IPS DF 4.7 (cell line): Measurements from ENCODE around the gene DTWD1.
"Not testable (repeated sequence)": the region's sequence is repeated elsewhere in the genome, so short reads cannot be mapped to it uniquely, and the experiment has no call there.

Experiments used
- DNase-seq: peaks from one replicate; pipeline ENCODE4 v3.0.0-alpha.2; 2013; ENCODE audit warnings: low spot score; ENCODE audit errors: extremely low read depth

The DTWD1 gene

DNA sequence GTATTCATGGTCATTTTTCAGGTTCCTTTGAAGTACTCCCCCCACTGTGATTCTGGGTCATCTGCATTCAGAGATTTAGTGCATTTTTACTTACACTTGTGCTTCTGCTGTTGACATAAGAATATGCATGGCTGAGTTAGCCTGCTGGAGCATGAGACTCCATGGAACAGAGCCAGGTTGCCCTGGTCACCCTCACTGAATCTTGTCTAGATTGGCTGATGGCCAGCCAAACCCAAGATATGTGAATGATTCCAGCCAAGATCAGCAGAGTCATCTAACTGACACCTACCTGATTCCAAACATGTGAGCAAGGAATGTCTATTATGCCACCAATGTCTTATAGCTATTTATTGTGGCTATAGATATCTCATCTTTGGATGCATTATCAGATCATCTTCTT, 25.1 kb downstream of the DTWD1 start:
- no peak for DNase-seq

DNA sequence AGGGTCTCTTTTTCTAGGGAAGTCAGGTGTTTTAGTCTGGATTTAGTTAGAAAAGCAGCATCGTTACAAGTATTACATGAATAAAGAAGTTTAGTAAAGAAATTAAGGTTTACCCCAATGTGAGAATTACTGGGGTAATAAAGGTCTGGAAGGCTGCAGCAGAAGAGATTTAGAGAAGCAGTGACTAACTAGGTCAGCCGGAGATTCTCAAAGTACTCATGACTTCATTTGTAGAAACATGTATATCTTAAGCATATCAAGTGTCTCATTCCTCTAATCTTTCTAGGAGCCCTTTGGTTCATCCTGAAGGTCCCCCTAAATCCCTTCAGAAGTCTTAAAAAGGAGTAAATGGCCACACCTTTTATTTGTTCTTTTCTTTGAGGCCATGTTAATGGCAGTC, 26.0 kb downstream of the DTWD1 start:
- DNase-seq = no peak

DNA sequence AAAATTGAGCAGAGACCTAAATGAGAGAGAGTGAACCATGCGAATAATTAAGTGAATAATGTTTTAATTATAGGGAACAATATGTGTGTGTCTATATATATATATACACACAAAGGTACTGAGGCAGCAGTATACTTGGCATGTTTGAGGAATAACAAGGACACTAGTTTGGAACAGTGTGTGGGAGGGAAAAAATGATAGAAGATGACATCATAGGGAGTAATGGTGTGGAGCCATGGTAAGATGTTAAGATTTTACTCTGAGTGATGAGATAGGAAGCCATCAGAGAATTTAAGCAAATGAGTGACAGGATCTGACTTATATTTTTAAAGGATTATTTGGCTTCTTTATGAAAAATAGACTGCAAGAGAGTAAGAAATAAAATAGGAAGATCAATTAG, 29.1 kb downstream of the DTWD1 start:
- no peak for DNase-seq

DNA sequence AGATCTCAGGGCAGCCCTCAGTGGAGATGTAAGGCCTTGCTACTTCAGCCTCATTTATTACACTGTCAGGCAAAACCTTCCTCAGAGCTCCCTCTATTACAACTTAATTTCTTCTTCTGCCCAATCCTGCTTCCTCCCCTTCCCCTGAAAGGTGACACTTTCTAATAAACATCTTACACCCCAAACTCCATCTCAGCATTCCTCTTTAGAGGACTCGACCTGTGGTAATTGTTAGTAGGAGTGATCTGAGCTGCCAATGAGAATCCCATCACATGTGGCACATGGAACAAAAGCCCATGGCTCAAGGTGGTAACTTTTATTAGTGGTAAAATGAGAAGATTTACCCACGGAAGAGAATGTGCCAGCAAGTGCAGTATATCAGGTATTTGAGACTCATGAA, 29.8 kb downstream of the DTWD1 start:
- DNase-seq = no peak

DNA sequence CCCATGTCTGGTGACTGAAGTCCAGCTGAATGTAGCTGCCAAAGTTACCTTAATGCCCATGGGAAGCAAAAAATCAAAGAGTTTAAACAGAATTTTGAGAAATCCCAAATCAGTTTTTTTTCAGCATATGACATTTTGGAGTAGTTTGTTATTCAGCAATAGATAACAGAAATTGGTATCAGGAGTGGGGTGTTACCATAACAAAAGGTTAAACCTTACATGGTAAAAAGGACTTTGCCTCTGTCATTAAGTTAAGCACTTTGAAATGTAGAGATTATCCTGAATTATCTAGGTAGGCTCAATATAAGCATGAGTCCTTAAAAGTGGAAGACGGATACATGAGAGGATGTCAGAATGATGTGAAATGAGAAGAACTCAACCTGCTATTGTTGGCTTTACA, 32.1 kb downstream of the DTWD1 start:
- no peak for DNase-seq

DNA sequence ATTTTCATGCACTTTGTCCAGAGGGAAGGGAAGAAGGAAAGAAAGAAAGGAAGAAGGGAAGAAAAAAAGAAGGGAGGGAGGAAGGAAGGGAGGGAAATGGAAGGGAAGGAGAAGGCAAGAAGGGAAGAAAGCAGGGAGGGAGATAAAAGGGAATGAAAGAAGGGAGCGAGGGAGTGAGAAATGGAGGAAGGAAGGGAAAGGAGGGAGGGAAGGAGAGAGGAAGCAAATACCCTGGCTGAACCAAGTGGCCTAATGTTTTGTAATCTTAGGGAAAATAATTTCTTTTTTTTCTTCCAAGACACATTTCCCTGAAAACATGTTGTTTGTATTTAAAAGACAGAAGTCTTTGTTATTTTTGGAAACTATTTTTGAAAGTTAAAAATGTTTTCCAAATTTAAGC, 35.9 kb downstream of the DTWD1 start:
- no peak for DNase-seq

DNA sequence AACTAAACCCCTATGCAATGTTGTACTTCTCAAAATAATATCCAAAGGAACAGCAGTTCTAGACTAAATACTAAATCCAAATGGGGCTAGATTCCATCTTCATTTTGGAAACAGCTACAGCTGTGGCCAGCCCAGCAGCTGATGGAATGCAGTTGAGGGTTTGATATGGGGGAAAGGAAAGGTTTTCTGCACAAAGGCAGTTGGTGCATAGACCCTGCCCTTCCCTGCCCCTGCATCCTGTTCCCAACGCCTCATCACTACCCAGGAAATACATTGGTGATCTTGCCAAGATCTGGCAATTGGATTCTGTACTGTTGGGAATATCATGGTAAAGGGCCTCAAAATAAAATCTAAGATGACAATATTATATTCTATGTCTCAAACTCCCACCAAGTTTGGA, 43.9 kb downstream of the DTWD1 start:
- DNase-seq = no peak

DNA sequence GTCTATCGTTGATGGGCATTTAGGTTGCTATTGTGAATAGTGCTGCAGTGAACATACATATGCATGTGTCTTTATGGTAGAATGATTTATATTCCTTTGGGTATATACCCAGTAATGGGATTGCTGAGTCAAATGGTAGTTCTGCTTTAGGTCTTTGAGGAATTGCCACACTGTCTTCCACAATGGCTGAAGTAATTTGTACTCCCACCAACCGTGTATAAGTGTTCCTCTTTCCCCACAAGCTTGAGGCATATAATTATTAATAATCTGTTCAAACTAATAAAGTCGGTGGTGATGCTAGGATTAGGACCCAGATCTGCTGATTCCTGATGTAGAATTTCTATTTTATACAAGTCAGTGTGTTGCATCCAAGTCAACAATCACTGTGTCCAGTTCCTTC, 45.6 kb downstream of the DTWD1 start:
- DNase-seq = not testable (repeated sequence)

DNA sequence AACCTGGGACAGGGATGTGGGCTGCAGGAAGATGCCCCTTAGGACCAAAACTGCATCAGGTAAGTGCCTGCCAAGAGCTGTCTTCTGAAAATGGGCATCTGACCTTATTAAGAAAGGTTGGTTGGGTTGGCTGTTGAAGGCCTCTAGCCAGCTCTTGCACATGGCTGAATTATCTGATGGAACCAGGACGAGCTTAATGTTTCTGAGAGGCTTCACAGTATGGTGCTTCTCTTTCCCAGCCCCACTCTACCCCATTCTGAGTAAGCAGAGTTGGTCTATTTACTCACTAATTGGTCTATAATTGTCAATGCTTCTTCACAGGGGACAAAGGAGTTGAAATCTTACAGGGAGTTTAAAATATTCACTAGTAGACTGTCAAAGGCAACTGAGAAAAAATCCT, 48.4 kb downstream of the DTWD1 start:
- DNase-seq = no peak

DNA sequence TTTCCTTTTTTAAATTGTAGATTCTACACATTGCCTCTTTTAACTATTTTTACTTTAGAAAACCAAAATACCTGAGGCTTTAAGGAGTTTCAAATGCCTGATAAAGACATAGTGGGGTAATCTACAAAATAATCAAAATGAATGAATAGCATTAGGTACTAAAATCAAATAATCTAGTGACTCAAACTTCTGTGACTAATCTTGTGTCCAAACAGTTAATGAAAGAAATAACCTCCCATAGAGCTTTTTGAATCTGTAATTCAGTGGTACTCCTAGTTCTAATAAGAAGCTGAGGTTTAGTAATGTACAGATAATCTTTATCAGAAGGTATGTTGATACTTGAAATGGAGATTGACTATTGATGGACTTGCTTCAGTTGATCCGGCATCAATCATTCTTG, 53.0 kb downstream of the DTWD1 start:
- DNase-seq = no peak

DNA sequence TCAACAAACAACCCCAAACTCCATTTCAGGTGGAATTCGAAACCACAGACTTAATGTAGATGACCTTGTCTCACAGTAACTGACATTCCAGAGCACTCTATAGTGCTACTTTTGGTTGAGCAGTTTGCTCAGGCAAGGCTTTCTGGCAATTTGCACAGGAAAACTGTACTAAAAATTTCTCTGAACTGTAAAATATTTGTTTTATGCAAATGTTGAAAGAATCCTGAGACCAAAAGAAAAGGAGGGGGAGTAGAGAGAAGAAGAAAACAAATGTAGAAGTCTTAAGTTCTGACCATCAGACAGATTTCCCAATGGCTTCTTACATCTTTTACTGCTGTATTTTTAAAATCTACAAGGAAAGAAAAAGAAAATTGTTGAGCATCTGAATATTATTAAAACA, 53.5 kb downstream of the DTWD1 start:
- no peak for DNase-seq

DNA sequence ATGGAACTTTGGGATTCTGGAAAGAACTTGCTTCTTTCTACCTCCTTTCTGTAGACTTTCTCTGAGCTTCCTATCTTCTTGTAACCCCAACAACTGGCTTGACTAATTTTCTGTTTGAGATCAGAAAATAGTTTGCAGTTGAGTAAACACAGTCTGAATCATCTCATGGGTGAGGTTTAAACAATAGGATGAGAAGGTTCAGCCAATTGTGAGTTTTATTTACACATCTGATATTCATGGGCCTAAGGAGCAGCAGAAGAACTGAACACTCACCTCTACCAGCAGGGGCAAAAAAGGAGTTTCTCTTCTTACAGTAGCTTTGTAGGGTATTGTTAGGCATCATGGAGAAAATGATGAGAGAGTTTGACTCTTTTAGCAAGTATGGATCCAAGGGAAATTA, 54.2 kb downstream of the DTWD1 start:
- DNase-seq = no peak

DNA sequence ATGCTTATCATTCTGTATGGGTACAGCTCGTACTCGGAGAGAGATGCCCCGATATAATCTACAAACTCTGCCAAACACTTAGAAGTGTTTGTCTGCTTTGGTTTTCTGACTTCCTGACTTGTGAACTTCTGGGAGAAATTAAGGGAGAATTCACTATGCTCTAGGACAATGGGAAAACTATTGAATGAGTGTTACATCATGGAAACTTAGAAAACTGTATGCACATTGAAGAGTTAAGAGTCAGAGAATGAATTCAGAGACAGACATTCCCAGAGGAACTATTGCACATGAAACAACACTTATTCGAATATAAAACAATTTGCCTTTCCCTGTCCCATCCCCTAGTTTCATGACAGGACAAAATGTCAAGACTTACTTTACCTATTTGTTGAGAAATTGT, 57.8 kb downstream of the DTWD1 start:
- DNase-seq = no peak

DNA sequence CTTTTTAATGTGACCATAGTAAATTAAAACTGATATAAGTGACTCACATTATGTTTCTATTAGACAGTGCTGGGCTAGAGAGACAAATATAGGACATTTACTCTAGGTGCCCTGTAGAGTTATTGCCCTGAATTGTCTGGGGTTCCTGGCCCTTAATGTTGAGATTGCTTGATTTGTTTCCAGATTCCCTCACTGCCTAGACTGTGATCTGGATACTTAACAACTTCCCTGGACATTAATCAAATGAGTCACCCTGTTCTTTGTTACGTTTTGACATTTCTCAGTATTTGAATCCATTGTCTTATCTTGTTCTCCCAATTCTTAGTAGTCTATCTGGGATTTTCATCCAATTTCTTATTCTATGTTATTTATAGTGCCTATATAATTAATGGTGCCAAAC, 65.8 kb downstream of the DTWD1 start:
- no peak for DNase-seq

DNA sequence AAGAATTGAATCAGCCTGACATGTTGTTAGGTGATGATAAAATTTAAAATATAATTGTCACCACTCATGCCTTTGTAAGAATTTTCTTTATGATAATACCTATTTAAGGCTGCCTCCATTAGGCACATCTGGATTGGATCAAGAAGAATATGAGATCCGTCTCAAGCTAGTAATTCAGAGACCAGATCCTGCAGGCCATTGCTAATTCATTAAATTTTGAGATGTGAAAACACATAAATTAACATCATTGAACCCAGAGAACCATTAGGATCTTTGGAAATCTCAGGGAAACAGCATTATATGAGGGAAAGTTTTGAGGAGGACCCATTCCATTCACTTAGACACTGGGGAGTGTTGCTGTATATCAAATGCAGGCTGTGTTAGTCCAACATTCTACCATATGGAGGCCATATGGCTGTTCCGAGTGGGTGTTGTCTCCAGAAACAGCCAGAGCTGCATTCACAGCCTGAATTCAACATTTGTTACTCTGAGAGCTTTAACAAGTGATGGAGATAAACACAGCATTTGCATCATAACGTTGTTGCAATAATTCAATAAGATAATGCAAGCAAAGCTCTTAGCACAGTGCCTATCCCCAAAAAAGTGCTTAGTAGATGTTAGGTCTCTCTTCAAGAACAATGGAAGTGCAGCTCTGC, 67.4 kb downstream of the DTWD1 start:
- no peak for DNase-seq

DNA sequence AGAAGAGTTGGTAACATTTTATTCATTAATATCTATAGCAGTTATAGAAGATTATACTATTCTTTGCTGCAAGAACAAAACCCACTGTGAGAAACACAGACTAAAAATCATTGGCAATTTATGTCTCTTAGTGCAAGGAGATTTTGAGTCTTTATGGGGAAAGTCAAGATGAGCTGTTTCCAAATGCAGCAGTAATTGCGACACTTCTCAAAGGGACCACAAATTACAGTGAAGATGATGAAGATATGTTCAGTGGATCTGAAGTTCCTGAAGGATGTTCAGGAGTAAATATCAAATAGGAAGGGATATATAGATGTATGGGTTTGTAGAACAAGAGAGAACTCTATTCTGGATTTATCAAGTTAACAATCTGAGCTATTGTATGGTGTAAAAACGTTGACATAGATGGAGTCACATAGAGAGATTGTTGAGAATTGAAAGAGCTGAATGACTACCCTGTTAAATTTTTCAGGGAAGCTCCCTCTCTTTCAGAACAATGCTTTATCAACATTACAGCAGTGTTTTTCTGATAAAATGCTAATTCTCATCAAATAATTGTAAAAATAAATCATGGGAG, 71.8 kb downstream of the DTWD1 start:
- no peak for DNase-seq

DNA sequence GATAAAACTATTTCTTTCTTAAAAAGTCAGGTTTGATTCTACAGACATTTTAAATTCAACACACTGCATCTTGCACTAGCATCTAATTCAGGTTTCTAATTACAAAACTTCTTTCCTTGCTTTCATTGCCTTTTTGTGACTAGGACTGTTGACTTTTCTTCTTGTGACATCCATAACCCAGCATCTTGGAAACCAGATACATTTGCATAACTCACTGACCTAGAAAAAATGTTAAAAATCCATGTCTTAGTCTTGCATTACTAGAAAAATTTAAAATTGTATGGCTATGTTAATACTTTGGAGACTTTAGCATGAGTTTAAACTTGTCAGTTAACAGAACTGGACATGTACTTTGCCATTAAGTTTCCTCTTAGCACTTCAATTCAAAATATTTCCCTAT, 72.7 kb downstream of the DTWD1 start:
- no peak for DNase-seq

DNA sequence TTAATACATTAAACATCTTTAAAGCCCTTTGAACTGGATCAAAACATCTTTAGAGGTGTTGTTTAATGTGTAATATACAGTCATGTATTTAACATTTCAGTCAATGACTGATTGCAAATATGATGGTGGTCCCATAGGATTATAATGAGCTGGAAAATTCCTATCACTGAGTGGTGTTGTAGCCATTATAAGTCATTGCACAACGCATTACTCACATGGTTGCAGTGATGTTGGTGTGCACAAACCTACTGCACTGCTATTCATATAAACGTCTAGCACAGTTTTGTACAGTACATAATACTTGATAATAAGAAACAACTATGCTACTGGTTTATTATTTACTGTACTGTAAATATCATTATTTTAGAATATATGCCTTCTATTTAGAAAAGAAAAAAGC, 75.6 kb downstream of the DTWD1 start:
- no peak for DNase-seq

DNA sequence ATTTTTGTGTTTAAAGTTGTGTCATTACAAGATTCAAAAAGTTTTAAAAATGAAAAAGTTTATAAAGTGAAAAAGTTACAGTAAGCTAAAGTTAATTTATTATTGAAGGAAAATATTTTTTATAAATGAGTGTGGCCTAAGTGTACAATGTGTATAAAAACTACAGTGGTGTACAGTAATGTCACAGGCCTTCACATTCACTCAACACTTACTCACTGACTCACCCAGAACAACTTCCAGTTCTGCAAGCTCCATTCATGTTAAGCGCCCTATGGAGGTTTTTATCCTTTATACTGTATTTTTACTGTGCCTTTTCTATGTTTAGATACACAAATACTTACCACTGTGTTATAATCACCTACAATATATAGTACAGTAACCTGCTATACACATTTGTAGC, 76.3 kb downstream of the DTWD1 start:
- no peak for DNase-seq

DNA sequence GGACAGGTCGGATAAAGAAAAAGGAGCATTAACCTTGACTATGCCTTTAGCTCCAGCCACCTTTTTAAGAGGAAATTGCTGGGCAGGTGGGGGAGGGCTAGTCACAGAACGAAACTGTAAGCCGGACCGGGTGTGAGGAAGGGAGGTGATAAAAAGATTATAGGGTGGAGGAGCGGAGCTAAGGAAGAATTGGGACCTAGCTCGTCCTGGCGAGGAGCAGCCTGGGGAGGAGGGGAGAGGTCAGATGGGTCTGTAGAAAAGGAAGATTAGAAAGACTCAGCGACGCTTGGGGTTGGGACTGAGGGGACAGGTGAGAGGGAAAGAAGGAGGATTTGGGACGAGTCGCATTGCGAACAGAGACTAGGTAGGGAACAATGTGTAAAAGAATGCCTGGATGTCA, 82.1 kb downstream of the DTWD1 start:
- DNase-seq = not testable (repeated sequence)
